HepG2 (cell line): Measurements from ENCODE around the gene EXOC3L4. TPM values are rescaled to one million over a fixed set of nuclear protein-coding genes. Genes with fewer than 3 reads are reported as not detected.
A peak's percentile ranks its signal among the peaks of the same experiment; 100 is the strongest.

ENCODE experiments used
- ATAC-seq: fragments of 200-7000 bp; cut with Tn5 transposase; 3 replicates; pipeline ENCODE4 v1.9.1; 2020; ENCODE audit warnings: mild to moderate bottlenecking, moderate library complexity
- BruUV-seq: library from RNA; stranded (reverse); fragments of 400-500 nt; replicated peaks from 2 replicates; lab custom pipeline; 2021; lab: Mats Ljungman, UMichigan
- CTCF ChIA-PET: fragments of 300-600 bp; formaldehyde crosslinking; extraction: SDS; loops from one replicate; lab custom pipeline; 2021; ENCODE audit warnings: low total read pairs, inconsistent platforms, low intra/inter-chr PET ratio; lab: Yijun Ruan, JAX
- POLR2A ChIA-PET: fragments of 350-600 bp; sonication (Branson Sonifier 250); formaldehyde crosslinking; loops from one replicate; lab custom pipeline; 2020; ENCODE audit warnings: antibody characterized with exemption, inconsistent platforms; lab: Yijun Ruan, JAX
- DNase-seq: peaks from one replicate; pipeline ENCODE4 v3.0.0-alpha.2; 2015; ENCODE audit warnings: low spot score
- FAIRE-seq: peaks from 3 replicates; lab custom pipeline; 2011; peaks lifted over from hg19 to GRCh38; lab: Jason Lieb, UNC
- H2AFZ ChIP-seq: one replicate; pipeline ENCODE4 v1.6.1; 2011; ENCODE audit warnings: low read length, inconsistent platforms
- H3K27ac ChIP-seq: fragments of 300-600 bp; 3 replicates; pipeline ENCODE4 v1.8.0; 2011; ENCODE audit warnings: mixed run types, mild to moderate bottlenecking, mixed read lengths, low read length, inconsistent platforms; ENCODE audit not compliant: insufficient read depth; ENCODE audit errors: extremely low read length
- H3K27me3 ChIP-seq, 2 experiments: fragments of 200-600 bp in 1 of 2; 2 replicates in 1 of 2; 3 replicates in 1 of 2; pipeline versions ENCODE4 v1.6.0 to v1.8.0; 2011; ENCODE audit warnings: low read length in 2 of 2, mild to moderate bottlenecking in 2 of 2, moderate library complexity in 2 of 2, inconsistent platforms in 1 of 2; ENCODE audit not compliant: insufficient read depth in 2 of 2, control insufficient read depth in 1 of 2
- H3K36me3 ChIP-seq, 2 experiments: fragments of 200-600 bp in 1 of 2; replicated peaks in 1 of 2; 2 replicates in 1 of 2; 3 replicates in 1 of 2; pipeline versions ENCODE4 v1.5.1 to v1.8.0; 2011; ENCODE audit warnings: low read length in 2 of 2, inconsistent platforms in 1 of 2; ENCODE audit not compliant: insufficient read depth in 2 of 2, control insufficient read depth in 1 of 2
- H3K4me1 ChIP-seq: 2 replicates; pipeline ENCODE4 v1.5.1; 2012; ENCODE audit warnings: low read length, inconsistent platforms; ENCODE audit not compliant: insufficient read depth
- H3K4me2 ChIP-seq: 2 replicates; pipeline ENCODE4 v1.6.0; 2011; ENCODE audit warnings: low read depth, low read length, inconsistent platforms
- H3K4me3 ChIP-seq, 3 experiments: fragments of 200-600 bp in 1 of 3; sonication (generic), shearing (Covaris generic) in 1 of 3; replicated peaks in 1 of 3; 2 replicates each; pipeline ENCODE4 v1.5.1; 2011 to 2016; ENCODE audit warnings: low read length in 3 of 3, inconsistent platforms in 2 of 3, low read depth in 2 of 3, mild to moderate bottlenecking in 2 of 3, control low read depth in 1 of 3, mixed read lengths in 1 of 3; ENCODE audit not compliant: insufficient read depth in 1 of 3
- H3K79me2 ChIP-seq: one replicate; pipeline ENCODE4 v1.6.1; 2011; ENCODE audit warnings: low read length, inconsistent platforms; ENCODE audit not compliant: insufficient read depth
- H3K9ac ChIP-seq: 2 replicates; pipeline ENCODE4 v1.6.0; 2011; ENCODE audit warnings: mild to moderate bottlenecking, low read depth, low read length, inconsistent platforms; ENCODE audit not compliant: insufficient read depth
- H3K9me3 ChIP-seq: 2 replicates; pipeline ENCODE4 v1.5.1; 2012; ENCODE audit warnings: mild to moderate bottlenecking, low read length
- H4K20me1 ChIP-seq: 2 replicates; pipeline ENCODE4 v1.6.0; 2011; ENCODE audit warnings: inconsistent platforms, mild to moderate bottlenecking, low read length, moderate library complexity; ENCODE audit not compliant: insufficient read depth
- ARID5B ChIP-seq: IDR thresholded peaks from 2 replicates; pipeline ENCODE4 v1.4.0; 2020; ENCODE audit warnings: mild to moderate bottlenecking, missing genetic modification reagents
- CEBPB ChIP-seq: IDR thresholded peaks from 2 replicates; pipeline ENCODE4 v1.6.1; 2011; ENCODE audit warnings: low read depth, low read length, improper control_type of control experiment, borderline replicate concordance
- HNRNPLL ChIP-seq: fragments of 200-400 bp; formaldehyde crosslinking; IDR thresholded peaks from 2 replicates; pipeline ENCODE4 v1.6.1; 2017; ENCODE audit warnings: mild to moderate bottlenecking, low read depth, low read length; ENCODE audit not compliant: poor library complexity, severe bottlenecking
- MBD4 ChIP-seq: IDR thresholded peaks from 2 replicates; pipeline ENCODE4 v1.6.1; 2012; ENCODE audit warnings: low read length, inconsistent platforms, borderline replicate concordance
- NFKBIZ ChIP-seq: IDR thresholded peaks from 2 replicates; pipeline ENCODE4 v1.6.1; 2018; ENCODE audit warnings: missing genetic modification reagents, missing compliant biosample characterization
- ZEB1 ChIP-seq: IDR thresholded peaks from 2 replicates; pipeline ENCODE4 v1.6.1; 2012; ENCODE audit warnings: mild to moderate bottlenecking, low read depth, inconsistent platforms; ENCODE audit not compliant: insufficient replicate concordance
- ZNF235 ChIP-seq: sonication (generic); formaldehyde crosslinking; IDR thresholded peaks from 2 replicates; pipeline ENCODE4 v1.8.1; 2023; ENCODE audit warnings: mild to moderate bottlenecking, missing genetic modification reagents, borderline replicate concordance
- ZNF256 ChIP-seq: sonication (generic); formaldehyde crosslinking; conservative IDR thresholded peaks from 2 replicates; pipeline ENCODE4 v1.4.0; 2020; ENCODE audit warnings: missing genetic modification reagents
- ZNF775 ChIP-seq: sonication (generic); formaldehyde crosslinking; IDR thresholded peaks from 2 replicates; pipeline ENCODE4 v1.4.0; 2020; ENCODE audit warnings: missing genetic modification reagents, mild to moderate bottlenecking, moderate library complexity, borderline replicate concordance
- WGBS: methylation state at CpG from one replicate; pipeline ENCODE4 v1.1.6; 2017; ENCODE audit warnings: low lambda C conversion rate; 5-methylcytosine and 5-hydroxymethylcytosine counted together
- in situ Hi-C: cut with HindIII; loops from 2 replicates; pipeline ENCODE4 v1.10.0; 2017; ENCODE audit warnings: low pct_unique_long_range_greater_than_20kb; ENCODE audit not compliant: extremely low pct_ligation_motif_present
- intact Hi-C: fragments of 100-400 bp; cut with micrococcal nuclease; formaldehyde crosslinking; loops from one replicate; pipeline ENCODE4 v1.10.0; 2022; ENCODE audit not compliant: unreplicated experiment
- polyA plus RNA-seq, 8 experiments: library from polyadenylated mRNA; depleted of rRNA in 3 of 8; stranded (reverse) in 7 of 8; unstranded in 1 of 8; fragments of >200 nt; fragmentation: Illumina TruSeq in 4 of 8; extraction: Trizol in 4 of 8; gene quantifications; 2 replicates each; pipeline versions ENCODE4 v1.2.1 to v1.2.3, GENCODE V29; 2011 to 2016; ENCODE audit warnings: low read depth in 4 of 8, missing spikeins in 1 of 8, mixed read lengths in 1 of 8; ENCODE audit not compliant: insufficient read depth in 1 of 8
- total RNA-seq, 5 experiments: library from RNA; depleted of rRNA; stranded (reverse); fragments of >200 nt; fragmentation: Illumina TruSeq; extraction: Trizol; gene quantifications; 2 replicates each; pipeline ENCODE4 v1.2.3, GENCODE V29; 2016; ENCODE audit warnings: low read depth in 1 of 5
- TF ChIP-seq, protein P1 (sequence below): sonication (generic); formaldehyde crosslinking; IDR thresholded peaks from 2 replicates; pipeline ENCODE4 v1.5.1; 2020; ENCODE audit warnings: mild to moderate bottlenecking, missing genetic modification reagents, moderate library complexity

The EXOC3L4 gene
- total and polyA plus RNA-seq, 2 of the 13 experiments (the other 11 are each of a cell fraction or from before 2014, with no cell fraction given) = 11.8 to 27.0 TPM

DNA sequence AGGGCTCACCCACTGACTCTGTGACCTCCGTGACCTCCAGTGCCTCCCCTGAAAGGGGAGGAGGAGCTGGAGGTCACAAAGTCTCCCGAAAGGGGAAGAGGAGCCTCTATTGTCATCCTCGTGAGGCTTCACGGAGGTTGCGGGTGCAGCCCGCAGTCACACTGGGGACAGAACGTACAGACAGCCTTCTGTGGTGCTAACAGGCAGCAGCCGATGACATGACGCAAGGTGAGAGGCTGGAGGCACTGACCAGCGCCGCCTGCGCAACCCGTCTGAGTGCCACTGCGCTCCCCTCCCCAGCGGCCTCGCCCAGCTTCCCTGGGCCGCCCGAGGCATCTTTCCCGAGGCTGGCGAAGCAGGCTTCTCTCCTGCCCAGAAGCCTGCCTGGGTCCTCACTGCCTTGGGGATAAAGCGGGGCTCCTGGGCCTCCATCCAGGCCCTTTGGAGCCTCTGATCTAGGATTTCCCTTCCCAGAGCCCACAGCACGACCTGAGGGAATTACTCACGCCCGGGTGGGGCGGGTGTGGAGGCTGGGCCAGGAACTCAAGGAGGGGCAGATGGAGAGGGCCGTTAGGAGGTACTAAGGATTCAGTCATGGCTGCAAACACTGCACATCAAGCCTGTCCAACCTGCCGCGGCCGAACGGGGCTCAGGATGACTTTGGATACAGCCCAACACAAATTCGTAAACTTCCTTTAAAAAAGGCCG lies 22.8 kb upstream of the EXOC3L4 start:
- H2AFZ ChIP-seq = no peak overlapping the region
- in situ Hi-C loops = no loop called here
- 40% methylated on average over 9 of the region's 32 CpGs for WGBS
- BruUV-seq = no TSS peak
- peak overlapping the region; percentile 24; the same call in 1 of the 2 replicates for H3K9ac ChIP-seq
- no peaks in the 10 kb centered on the region for H3K36me3 ChIP-seq
- no peaks in the 10 kb centered on the region for H3K79me2 ChIP-seq
- no peaks in the 10 kb centered on the region for H3K9me3 ChIP-seq
- DNase-seq = no peak
- POLR2A ChIA-PET = no interaction called here
- H3K4me3 ChIP-seq = peak overlapping the region in 2 of 3 experiments; percentile 14 to 50; a peak in 1 of 6 replicates
- no peak for FAIRE-seq
- no peaks in the 10 kb centered on the region for H4K20me1 ChIP-seq
- ATAC-seq = no peak
- peaks cover 84% of the 10 kb centered on the region for H3K4me1 ChIP-seq
- CTCF ChIA-PET = no interaction called here
- intact Hi-C loops = no loop called here
- H3K27me3 ChIP-seq = peaks cover 5 to 42% of the 10 kb centered on the region in 2 experiments; a peak in 4 of 5 replicates
- peak overlapping the region; percentile 61 for H3K4me2 ChIP-seq
- H3K27ac ChIP-seq = no peak overlapping the region
- TF ChIP-seq NFKBIZ (CRISPR knock-in tag) (no peak), CEBPB (peak; percentile 10; the same call in 1 of the 2 replicates), ZEB1 (no peak), MBD4 (no peak), HNRNPLL (peak; percentile 95), ARID5B (CRISPR knock-in tag) (no peak), ZNF775 (no peak), ZNF256 (no peak), ZNF235 (no peak)
- TF ChIP-seq, protein P1, sequence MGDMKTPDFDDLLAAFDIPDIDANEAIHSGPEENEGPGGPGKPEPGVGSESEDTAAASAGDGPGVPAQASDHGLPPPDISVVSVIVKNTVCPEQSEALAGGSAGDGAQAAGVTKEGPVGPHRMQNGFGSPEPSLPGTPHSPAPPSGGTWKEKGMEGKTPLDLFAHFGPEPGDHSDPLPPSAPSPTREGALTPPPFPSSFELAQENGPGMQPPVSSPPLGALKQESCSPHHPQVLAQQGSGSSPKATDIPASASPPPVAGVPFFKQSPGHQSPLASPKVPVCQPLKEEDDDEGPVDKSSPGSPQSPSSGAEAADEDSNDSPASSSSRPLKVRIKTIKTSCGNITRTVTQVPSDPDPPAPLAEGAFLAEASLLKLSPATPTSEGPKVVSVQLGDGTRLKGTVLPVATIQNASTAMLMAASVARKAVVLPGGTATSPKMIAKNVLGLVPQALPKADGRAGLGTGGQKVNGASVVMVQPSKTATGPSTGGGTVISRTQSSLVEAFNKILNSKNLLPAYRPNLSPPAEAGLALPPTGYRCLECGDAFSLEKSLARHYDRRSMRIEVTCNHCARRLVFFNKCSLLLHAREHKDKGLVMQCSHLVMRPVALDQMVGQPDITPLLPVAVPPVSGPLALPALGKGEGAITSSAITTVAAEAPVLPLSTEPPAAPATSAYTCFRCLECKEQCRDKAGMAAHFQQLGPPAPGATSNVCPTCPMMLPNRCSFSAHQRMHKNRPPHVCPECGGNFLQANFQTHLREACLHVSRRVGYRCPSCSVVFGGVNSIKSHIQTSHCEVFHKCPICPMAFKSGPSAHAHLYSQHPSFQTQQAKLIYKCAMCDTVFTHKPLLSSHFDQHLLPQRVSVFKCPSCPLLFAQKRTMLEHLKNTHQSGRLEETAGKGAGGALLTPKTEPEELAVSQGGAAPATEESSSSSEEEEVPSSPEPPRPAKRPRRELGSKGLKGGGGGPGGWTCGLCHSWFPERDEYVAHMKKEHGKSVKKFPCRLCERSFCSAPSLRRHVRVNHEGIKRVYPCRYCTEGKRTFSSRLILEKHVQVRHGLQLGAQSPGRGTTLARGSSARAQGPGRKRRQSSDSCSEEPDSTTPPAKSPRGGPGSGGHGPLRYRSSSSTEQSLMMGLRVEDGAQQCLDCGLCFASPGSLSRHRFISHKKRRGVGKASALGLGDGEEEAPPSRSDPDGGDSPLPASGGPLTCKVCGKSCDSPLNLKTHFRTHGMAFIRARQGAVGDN (CRISPR knock-in tag) = 0 out of 2 replicates have a peak, but pooled peaks have one; percentile 5
